HG03575 (cell line): ENCODE measurements around the gene ATCAY.

Experiments used
- ATAC-seq: cut with Tn5 transposase; IDR thresholded peaks from one replicate; pipeline ENCODE4 v1.9.1; 2021; ENCODE audit not compliant: unreplicated experiment, insufficient number of reproducible peaks, low FRiP score; ENCODE audit errors: extremely low read depth

The ATCAY gene

GRCh38 chr19:3880471-3881271 lies at the start of gene ATCAY:
Gene ATCAY, plus strand, starts transcription at chr19:3880685. Its CDS starts 5,083 bp downstream, at chr19:3885768.
- ATAC-seq = no peak

- no peak for ATAC-seq
Observed at GRCh38 chr19:3831601-3832000, 48.9 kb upstream of the ATCAY start.

DNA sequence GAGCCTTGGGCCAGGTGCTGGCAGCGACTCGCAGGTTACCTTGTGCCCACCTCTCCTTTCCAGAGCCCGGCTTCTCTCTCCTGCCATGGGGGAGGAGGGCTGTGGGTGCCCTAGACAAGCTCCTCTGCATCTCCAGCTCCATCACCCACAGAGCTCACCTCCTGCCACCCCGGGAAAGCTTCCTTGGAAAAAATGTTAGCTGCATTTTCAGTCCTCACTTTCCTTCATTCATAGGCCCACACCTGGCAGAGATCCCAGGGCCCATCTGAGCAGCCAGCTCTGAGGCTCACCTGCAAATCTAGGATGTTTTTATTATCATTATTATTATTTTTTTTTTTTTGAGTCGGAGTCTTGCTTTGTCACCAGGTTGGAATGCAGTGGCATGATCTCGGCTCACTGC lies 48.5 kb upstream of the ATCAY start:
- ATAC-seq = no peak

DNA sequence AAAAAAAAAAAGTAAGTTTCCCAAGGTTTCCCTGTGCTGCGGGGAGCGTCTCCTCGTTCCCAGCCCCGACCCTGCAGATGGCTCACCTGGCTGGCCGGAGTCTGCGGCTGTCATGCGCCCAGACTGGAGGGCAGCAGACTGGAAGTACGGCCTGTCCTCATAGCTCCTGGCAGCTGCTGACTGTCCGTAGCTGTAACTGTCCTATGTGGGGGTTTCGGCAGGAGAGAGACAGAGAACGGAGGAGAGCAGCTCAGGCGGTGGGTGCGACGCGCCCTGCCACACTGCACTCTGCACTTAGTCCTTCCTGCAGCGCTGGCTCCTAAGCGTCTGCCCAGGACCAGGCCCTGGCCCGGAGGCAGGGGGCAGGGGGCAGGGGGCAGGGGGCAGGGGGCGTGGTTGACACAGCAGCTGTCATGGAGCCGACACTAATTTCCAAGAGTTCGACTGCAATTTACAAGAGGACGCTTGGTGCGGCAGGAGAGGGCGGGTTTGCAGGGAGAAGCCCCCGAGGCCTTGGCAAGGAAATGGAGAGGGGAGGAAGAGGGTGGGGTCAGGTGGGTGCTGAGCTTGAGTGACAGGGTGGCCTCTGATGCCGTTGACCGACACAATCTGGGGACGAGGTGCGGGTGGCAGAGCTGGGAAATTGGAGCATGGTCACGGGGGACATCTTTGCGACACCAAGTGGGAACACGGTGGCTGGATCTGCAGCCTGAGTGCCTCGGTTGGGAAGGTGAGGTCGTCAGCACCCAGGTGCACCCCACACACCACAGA lies 46.7 kb upstream of the ATCAY start:
- ATAC-seq = no peak

DNA sequence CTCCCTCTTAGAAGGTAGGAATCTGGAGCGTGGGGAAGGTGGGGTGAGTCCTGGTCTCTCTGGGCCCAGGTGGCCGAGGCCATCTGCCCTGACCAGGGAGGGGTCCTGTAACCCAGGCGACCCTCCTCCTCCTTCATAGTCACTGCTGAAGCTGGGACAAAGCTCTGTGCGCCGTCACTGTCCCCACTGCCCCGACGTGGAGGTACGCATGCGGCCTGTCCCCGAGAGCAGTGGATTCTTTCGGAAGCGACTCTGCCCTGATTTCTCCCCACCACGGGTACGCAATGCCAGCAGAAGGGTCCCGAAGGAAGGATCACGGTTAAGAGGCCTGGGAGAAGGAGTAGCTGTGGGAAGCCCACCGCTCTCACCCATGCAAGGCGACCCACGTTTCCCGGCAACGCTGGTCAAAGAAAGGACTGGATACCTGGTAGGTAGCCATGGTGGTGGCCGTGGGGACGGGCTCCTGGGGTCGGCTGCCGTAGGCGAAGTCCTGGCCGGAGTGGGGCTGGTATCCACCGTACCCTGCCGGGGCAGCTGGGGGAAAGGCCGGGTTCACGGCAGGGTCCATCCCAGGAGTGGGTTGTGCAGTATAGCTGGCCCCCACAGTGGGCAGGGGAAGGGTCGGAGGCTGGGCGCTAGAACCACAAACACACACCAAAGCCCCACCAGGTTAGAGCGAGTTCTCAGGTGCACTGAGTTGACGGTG lies 46.0 kb upstream of the ATCAY start:
- no peak for ATAC-seq

DNA sequence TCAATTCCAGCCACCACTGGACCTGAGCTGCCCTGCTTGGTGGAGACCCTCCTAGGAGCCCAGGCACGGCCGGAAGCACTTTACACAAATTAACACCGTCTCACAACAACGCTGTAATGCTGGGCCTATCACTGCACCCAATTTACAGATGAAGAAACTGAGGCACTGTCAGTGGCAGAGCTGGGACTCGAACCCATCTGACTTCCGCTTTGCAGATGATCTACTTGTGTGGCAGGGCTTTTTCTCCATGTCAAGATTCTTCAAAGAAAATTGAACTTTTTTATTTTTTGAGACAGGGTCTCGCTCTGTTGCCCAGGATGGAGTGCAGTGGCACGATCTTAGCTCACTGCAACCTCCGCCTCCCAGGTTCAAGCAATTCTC lies 45.4 kb upstream of the ATCAY start:
- ATAC-seq = no peak

DNA sequence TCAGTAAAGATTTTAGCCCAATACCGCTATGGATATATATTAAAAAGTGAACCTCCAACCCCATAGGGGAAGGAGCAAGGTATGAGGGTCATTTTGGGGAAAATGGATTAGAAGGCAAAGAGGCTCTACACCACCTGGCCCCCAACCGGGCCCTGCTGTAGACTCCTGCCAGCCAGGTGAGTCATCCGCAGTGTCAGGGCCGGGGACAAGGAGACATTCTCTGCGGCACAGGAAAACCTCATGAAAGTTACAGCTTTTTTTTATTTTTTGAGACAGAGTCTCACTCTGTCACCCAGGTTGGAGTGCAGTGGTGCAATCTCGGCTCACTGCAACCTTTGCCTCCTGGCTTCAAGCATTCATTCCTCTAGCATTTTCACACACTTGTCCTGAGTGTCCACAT lies 43.6 kb upstream of the ATCAY start:
- ATAC-seq = no peak

DNA sequence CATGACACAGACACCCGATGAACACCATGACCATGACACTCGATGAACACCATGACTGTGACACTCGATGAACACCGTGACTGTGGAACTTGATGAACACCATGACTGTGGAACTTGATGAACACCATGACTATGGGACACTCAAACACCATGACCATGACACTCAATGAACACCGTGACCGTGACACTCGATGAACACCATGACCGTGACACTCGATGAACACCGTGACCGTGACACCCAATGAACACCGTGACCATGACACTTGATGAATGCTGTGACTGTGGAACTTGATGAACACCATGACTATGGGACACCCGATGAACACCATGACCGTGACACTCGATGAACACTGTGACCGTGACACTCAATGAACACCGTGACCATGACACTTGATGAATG lies 43.2 kb upstream of the ATCAY start:
- ATAC-seq = no peak

DNA sequence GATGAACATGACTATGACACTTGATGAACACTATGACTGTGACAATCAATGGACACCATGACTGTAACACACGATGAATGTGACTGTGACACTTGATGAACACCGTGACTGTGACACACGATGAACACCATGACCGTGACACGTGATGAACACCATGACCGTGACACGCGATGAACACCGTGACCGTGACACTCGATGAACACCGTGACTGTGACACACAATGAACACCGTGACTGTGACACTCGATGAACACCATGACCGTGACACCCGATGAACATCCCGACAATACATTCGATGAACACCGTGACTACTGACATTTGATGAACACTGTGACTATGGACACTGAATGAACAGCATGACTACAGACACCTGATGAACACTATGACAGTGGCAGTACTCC lies 42.6 kb upstream of the ATCAY start:
- no peak for ATAC-seq

- no peak for ATAC-seq
Observed at GRCh38 chr19:3838661-3839060, 41.8 kb upstream of the ATCAY start.

DNA sequence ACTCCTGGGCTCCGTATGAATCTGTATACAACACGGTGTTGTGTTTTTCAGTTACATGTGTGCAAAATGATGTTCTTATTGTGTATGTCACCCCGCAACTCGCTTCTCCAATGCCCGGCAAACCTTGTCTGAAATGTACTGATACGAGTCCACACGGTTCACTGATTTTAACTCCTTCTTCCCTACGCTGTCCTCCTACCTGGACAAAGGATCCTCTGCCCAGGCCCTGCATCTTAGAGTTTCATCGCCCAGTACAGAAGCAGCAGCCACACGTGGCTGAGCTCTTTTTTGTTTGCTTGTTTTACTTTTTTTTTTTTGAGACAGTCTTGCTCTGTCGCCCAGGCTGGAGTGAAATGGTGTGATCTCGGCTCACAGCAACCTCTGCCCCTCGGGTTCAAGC lies 40.5 kb upstream of the ATCAY start:
- no peak for ATAC-seq

- no peak for ATAC-seq
Observed at GRCh38 chr19:3840804-3841203, 39.7 kb upstream of the ATCAY start.

GRCh38 chr19:3842948-3843347 lies 37.5 kb upstream of the ATCAY start:
- no peak for ATAC-seq

GRCh38 chr19:3844596-3844995 lies 35.9 kb upstream of the ATCAY start:
- ATAC-seq = no peak

- no peak for ATAC-seq
Observed at GRCh38 chr19:3849092-3849491, 31.4 kb upstream of the ATCAY start.

- no peak for ATAC-seq
Observed at GRCh38 chr19:3849787-3850186, 30.7 kb upstream of the ATCAY start.

DNA sequence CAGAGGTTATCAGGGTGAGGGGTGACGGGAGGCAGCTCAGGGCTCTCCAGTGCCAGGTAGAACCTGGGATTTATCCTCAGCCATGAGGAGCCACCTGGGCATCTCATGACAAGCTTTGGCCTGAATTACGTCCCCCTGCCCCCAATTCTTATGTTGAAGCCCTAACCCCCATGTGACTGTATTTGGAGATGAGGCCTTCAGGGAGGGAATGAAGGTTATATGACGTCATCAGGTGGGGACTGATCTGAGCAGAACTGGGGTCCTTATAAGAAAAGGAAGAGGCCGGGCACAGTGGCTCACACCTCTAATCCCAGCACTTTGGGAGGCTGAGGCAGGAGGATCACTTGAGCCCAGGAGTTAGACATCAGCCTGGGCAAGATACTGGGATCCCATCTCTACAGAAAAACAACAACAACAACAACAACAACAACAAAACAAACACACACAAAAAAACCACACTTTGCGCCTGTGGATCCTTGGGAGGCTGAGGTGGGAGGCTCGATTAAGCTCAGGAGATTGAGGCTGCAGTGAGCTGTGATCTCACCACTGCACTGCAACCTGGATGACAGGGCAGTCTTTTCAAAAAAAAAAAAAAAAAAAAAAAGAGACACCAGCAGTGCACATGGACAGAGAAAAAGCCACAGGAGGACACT lies 30.0 kb upstream of the ATCAY start:
- no peak for ATAC-seq

DNA sequence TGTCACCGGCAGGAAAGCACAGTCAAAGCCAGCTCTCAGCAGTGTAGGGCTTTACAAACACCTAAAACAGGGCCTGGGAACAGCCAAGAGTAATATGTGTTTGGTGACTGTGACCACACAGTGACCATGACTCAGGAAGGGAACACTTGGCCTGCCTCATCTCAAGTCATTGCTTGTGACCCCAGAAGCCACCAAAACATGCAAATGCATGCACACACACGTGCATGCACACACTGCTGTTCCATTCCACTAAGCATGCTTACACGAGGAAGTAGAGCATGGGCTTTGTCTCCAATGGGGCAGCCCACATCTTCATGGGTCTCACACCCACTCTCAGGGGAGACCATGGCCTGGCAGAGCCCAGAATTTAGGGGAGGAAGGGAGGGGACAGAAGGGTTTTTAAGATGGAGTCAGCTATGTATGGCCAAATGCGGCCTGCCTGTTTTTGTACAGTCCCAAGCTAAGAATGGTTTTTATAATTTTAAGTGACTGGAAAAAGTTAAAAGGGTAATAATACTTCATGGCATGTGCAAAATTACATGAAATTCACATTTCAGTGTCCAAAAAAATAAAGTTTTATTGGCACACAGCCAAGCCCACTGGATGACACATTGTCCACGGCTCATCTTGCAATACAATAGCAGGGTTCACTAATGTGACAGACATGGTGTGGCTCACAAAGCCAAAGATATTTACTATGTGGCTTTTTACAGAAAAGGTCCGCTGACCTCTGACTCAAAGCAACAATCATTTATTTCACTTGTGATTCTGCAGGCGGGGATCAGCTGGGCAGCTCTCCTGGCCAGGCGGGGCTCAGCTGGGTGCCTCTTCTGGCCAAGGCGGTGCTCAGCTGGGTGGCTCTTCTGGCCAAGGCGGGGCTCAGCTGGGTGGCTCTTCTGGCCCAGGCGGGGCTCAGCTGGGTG lies 29.0 kb upstream of the ATCAY start:
- ATAC-seq = no peak

GRCh38 chr19:3852177-3852511 lies 28.3 kb upstream of the ATCAY start:
- no peak for ATAC-seq
